Kidney capillary endothelial cell (primary cell): Measurements from ENCODE around the gene IFI27L1.

Experiments used
- DNase-seq: peaks from one replicate; pipeline ENCODE4 v3.0.0-alpha.2; 2018; ENCODE audit warnings: low spot score

IFI27L1 gene

GRCh38 chr14:94114589-94115057 is 33.5 kb downstream of the IFI27L1 start:
- no peak for DNase-seq

- DNase-seq = no peak
Observed at GRCh38 chr14:94115058-94115591, 34.0 kb downstream of the IFI27L1 start.

- DNase-seq = no peak
Observed at GRCh38 chr14:94115631-94116030, 34.5 kb downstream of the IFI27L1 start.

GRCh38 chr14:94116701-94117100 is 35.6 kb downstream of the IFI27L1 start:
- no peak for DNase-seq

DNA sequence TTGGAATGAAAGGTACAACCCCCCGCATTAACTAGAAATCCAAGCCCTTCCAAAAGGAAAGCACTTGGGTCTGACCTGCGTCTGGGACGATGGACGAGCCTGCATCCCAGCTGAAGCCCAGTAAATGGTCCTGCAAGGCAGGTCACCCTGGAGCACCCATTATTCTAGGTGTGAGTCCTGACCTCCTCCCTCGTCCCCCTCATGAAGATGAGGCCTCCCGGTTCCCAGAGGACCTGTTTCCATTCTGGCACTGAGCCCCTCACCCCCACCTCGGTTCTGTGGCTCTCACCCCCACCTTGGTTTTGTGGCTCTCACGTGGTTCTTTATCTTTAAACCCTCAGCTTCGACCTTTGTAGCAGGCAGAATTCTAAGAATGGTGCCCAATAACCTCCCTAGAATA is 36.7 kb downstream of the IFI27L1 start:
- DNase-seq = no peak

DNA sequence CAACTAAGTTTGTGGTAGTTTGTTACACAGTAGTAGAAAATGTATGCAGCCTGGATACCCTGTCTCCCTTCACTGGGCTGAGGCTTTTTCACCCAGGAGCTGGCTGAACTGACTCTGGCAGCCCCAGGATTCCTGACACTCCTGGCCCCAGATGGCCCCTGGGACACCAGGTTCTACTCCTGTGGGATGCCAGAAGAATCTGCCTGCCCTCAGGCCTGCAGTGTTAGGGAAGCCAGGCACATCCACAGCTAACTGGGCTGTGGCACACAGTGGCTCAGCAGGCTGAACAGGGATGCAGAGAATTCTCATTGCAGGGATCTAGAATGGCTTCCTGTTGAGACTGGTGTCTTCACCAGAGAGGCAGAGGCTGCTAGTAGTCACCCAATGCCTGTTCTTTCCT is 38.0 kb downstream of the IFI27L1 start:
- no peak for DNase-seq

- no peak for DNase-seq
Observed at GRCh38 chr14:94120667-94121340, 39.7 kb downstream of the IFI27L1 start.

- DNase-seq = no peak
Observed at GRCh38 chr14:94121485-94121884, 40.4 kb downstream of the IFI27L1 start.

- DNase-seq = no peak
Observed at GRCh38 chr14:94122438-94122837, 41.3 kb downstream of the IFI27L1 start.

DNA sequence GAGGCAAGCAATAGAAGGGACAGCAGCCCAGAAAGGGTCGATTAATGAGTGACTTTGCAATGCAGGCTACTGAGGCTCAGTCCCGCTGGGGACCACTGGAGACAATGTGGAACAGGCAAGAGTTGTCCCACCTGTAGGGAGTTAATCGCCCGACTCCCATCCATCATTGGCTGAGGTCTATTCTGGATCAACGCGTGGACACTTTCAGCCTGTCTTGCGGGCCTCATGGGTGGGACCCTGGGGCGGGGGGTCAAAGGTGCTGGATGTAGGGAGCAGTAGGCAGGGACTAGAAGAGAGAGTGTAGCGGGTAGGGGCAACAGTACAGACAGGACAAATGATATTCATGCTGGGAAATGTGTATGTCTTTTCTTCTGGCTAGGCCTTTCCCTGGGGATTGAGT is 42.2 kb downstream of the IFI27L1 start:
- no peak for DNase-seq

- no peak for DNase-seq
Observed at GRCh38 chr14:94123868-94124267, 42.8 kb downstream of the IFI27L1 start.

DNA sequence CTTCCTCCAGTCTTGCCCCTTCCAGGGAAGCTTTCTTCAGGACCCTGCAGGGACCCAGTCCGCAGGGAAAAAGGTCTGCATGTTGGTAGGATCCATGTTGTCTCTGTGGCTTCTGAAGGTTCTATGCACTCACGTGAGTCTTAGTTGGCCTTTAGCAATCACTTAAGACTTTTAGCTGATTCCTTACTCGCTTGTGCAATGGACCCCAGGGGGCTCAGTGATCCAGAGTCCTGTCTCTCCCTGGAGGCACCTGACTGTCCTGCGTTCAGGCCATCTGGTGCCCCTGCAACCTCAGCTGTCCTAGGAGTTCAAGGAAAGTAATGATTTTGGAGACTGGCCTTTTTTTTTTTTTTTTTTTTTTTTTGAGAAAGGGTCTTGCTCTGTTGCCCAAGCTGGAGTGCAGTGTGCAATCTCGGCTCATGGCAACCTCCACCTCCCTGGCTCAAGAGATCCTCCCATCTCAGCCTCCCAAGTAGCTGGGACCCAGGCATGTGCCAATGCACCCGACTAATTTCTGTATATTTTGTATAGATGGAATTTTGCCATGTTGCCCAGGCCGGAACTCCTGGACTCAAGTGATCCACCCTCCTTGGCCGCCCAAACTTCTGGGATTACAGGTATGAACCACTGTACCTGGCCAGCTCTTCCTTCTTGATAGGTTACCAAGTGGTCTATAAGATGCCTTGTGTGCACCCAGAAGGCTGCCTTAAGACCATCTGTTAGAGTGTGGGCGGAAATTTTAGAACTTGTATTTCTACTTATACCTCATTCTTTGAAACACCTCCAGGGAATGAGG is 43.7 kb downstream of the IFI27L1 start:
- no peak for DNase-seq

GRCh38 chr14:94125659-94126418 is 44.7 kb downstream of the IFI27L1 start:
- no peak for DNase-seq

DNA sequence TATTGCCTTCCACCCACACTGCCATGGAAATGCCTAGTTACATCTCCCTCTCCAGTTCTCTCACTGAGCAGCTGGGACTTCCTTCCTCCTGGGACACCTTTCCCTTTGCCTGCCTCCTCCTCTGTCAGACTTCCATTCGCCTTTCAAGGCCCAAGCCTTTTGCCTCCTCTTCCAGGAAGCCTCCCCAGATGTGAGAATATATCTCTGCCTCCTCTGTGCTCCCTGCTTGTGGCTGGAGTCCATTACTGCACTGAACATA is 45.2 kb downstream of the IFI27L1 start:
- no peak for DNase-seq

DNA sequence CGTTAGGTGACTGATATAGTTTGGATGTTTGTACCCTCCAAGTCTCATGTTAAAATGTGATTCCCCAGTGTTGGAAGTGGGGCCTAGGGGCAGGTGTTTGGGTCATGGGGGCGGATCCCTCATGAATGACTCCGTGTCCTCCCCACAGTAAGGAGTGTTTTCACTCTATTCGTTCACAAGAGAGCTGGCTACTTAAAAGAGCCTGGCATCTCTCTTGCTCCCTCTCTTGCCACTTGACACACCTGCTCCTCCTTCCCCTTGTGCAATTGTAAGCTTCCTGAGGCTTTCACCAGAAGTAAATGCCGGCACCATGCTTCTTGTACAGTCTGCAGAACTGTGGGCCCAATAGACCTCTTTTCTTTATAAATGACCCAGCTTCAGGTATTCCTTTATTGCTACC is 45.7 kb downstream of the IFI27L1 start:
- no peak for DNase-seq

- DNase-seq = no peak
Observed at GRCh38 chr14:94127330-94127729, 46.2 kb downstream of the IFI27L1 start.

GRCh38 chr14:94128216-94128839 is 47.2 kb downstream of the IFI27L1 start:
- DNase-seq = no peak

DNA sequence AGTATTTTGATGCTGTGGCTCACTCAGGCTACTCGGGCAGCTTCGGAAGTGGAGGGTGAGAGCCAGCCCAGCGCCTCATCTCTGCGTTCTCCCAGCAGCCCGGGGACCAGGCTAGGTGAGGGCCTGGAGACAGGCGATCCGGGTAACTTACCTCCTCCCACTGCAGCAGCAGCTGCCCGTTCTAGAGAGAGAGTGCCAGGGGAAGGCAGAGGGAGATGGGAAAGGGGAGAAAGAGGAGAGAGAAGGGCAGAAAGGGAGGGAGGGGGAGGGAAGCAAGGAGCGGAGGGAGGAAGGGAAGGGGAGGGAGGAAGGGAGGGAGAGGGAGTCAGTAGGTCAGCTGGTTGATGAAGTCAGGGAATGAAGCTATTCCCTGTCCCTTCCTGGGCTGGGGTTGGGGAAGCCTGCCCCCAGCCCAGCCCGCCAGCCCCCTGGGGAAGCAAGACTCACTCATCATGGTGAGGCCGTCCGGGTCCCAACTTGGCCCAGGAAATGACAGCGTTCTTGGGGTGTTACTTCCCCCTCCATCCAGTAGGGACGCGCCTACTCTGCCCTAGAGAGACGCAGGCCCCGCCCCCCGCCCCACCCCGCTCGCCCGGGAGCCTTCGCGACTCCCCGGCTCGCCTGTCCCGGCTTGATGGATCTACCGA is 48.1 kb downstream of the IFI27L1 start, which contains the start of gene IFI27L2:
TSS of gene IFI27L2 (minus strand) at position 494 of the 647 bp plus-strand sequence. CDS start at position 454, 40 bp downstream.
- peak; percentile 39 for DNase-seq

DNA sequence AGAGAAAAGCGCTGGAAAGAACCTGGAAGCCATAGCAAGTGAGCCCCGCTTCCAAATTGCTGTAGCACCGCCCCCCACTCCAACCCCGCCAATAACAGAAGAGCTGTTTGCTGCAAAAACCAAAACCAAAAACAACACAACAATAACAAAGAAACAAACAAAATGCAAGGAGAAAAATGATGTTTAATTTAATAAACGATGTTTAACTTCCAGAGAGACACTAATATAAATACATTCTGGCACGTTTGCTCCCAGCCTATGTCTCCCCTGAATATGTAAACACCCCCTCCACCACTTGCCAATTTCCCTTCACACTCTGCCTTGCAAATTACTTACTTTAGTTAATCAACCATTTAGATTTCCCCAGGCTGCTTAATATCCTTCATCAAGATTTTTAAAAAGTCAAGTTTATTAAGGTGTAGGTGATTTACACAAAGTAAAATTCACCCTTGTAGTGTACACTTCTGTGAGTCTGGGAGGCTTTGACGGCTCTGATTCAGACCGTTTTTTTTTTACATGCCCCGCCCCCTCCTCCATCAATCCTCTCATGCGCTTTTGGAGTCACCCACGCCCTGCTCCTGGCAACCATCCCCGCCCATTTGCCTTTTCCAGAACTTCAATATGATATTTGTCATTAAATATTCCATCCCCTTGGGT is 48.8 kb downstream of the IFI27L1 start:
- peak; percentile 18 for DNase-seq

- peak; percentile 54 for DNase-seq
Observed at GRCh38 chr14:94132285-94132887, 51.3 kb downstream of the IFI27L1 start.

DNA sequence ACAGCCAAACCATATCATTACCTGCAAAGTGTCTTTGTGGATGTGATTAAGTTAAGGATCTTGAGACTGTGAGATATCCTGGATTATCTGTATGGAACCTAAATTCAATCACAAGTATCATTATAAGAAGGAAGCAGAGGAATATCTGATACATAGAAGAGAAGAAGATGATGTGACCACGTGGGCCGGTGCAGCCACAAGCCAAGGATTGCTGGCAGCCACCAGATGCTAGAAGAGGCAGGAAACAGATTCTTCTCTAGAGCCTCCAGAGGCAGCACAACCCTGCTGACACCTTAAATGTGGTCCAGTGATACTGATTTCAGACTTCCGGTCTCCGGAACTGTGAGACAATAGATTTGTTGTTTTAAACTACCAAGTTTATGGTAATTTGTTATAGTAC is 54.4 kb downstream of the IFI27L1 start:
- no peak for DNase-seq
